Measurements from ENCODE around the gene TRIM28.
A peak's percentile ranks its signal among the peaks of the same experiment; 100 is the strongest.
"Not testable (repeated sequence)": the region's sequence is repeated elsewhere in the genome, so short reads cannot be mapped to it uniquely, and the experiment has no call there.

Gene TRIM28

DNA sequence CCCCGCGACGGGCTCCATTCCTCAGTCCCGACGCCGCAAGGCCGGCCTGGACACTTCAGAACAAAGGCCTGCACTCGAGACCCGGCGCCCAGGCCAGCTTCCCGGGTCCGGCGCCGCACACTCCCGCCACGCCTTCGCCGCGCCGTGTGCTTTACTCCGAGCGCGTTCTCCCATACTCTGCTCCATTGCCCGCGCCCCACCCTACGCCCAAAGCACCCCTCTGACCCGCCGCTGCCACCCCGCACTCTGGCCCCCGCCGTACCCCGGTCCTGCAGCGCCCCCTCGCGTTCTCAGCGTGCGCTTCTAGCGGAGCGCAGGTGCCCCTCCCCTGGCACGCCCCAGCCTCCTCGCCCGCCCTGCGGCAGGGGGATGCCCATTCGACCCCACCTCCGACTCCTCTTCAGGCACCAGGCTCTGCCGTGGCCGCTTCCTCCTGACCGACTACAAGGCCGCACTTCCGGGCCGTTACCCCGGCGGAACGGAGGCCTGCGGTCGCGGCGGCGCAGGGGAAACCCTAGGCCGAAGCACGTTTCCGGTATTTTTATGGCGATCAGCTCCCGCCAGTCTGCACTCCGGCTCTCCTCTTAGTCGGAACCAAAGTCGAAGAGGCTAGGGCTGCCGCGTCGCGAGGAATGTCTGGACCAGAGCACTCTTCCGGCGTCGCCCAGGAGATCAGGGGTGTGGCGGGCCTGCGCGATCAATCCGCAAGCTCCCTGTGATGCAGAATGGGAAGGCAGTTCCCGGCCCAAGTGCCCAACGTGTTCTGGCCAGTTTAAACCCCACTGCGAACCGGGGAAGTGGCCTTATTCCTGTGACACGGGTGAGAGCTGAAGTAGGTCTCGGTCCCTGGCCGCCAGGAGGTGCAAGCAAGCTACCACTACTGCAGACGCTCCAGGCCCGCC, 24.3 kb upstream of the TRIM28 start, which contains the start of gene ZBTB45:
Gene ZBTB45 (minus strand): TSS at position 456 of the 902 bp plus-strand sequence. CDS start 2,137 bp downstream, outside the sequence.
- peak; percentile 75 for DNase-seq (ENCODE audit: low read depth)

DNA sequence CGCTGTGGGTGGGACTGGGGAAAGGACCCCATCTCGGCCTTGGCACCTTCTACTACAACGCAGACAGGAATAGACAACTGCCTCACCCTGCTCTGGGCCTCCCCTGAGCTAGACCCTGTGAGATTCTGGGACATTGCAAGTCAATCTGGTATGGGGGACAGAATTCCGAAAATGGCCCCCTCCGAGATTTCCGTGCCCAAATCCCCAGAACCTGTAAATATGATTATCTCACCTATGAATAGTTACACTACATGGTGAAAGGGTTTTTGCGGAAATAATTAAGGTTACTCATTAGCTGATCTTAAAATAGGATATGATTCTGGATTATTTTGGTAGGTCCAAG, 23.6 kb upstream of the TRIM28 start:
- DNase-seq (ENCODE audit: low read depth) = no peak

DNA sequence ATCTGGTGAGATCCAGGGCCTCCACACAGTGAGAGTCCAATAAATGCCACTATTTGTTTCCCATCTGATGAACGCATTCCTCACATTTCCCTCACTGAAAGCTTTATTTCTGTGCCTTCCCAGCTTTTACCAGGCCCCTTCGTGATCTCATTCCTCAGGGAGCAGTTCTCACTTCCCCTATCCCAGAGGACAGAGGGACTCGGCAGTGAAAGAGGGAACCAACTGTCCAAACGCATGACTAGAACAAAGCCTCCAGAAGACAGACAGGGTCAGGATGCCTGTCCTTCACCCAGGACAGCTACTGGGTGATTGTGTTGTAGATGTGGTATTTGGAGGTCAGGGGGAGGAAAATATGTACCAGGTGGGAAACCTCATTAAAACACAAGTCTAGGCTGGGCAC, 22.2 kb upstream of the TRIM28 start:
- DNase-seq (ENCODE audit: low read depth) = no peak

DNA sequence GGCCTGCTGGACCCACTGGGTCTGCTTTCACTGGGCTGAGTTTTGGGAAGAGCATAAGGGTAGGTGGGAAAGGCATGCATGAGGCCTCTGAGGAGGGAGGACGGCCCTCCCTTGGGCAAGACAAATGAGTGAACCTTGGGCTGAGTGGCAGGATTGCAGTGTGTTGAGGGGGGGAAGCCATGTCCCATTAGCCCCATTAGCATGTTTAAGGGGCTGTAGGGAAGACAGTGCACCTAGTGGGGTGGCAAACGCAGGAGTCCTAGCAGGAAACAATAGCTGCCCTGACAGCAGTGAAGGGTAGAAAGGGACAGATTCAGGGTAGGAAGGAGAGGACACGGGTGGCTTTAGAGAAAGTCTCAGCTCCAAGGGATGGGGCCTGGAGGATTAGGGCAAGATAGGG, 21.2 kb upstream of the TRIM28 start:
- DNase-seq (ENCODE audit: low read depth) = no peak

DNA sequence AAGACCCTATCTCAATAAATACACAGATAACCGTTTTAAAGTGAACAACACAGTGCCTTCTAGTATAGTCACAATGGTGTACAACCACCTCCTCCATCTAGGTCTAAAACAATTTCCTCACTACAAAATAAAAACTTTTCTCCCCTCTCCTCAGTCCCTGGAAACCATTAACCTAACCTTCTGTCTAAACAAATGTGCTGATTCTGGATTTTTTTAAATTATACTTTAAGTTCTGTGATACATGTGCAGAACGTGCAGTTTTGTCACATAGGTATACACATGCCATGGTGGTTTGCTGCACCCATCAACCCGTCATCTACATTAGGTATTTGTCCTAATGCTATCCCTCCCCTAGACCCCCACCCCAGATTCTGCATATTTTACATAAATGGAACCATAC, 14.5 kb upstream of the TRIM28 start:
- DNase-seq (ENCODE audit: low read depth) = no peak

DNA sequence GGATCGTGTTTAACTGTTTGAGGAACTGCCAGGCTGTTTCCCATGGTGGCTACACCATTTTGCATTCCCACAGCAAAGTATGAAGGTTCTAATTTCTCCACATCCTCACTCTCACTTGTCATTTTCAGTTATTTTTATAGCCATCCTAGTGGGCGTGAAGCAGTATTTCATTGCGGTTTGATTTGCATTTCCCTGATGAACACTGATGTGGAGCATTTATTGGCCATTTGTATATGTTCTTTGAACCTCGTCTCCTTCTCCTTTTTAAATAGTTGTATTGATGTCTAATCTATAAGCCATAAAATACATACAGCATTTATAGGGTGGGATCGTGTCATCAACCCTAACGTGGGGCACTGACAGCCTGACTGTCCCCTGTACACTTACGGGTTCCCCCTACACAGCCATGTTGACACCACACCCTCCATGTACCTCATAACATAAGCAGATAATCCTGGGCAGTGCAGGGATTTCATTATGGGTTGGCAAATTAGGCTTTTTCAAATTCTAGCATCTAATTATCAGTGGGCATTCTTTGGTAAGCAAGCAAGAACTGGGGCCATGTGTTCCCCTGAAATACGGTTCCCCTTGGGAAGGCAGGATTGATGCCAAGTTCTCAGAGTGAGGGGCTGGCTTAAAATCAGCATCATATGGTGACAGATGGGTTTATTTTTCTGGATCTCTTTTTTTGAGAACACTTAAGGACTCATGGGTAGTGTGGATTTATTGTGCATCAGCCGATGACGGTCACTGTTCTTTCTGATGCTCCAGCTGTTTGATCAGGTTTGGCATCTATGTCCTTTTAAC, 12.6 kb upstream of the TRIM28 start:
- no peak for DNase-seq (ENCODE audit: low read depth)

DNA sequence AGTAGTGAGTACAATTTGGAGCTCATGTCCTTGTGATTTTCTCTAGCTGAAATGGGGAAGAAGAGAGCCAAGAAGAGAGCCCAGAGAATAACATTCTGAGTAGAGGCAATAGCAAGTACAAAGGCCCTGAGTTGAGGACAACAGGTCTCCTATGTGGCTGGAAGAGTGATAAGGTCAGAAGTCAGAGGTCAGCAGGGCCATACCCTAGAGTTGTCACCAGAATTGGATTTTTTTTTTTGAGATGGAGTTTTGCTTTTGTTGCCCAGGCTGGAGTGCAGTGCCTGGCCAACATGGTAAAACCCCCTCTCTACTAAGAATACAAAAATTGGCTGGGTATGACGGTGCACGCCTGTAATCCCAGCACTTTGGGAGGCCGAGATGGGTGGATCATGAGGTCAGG, 8.0 kb upstream of the TRIM28 start:
- DNase-seq (ENCODE audit: low read depth) = no peak

DNA sequence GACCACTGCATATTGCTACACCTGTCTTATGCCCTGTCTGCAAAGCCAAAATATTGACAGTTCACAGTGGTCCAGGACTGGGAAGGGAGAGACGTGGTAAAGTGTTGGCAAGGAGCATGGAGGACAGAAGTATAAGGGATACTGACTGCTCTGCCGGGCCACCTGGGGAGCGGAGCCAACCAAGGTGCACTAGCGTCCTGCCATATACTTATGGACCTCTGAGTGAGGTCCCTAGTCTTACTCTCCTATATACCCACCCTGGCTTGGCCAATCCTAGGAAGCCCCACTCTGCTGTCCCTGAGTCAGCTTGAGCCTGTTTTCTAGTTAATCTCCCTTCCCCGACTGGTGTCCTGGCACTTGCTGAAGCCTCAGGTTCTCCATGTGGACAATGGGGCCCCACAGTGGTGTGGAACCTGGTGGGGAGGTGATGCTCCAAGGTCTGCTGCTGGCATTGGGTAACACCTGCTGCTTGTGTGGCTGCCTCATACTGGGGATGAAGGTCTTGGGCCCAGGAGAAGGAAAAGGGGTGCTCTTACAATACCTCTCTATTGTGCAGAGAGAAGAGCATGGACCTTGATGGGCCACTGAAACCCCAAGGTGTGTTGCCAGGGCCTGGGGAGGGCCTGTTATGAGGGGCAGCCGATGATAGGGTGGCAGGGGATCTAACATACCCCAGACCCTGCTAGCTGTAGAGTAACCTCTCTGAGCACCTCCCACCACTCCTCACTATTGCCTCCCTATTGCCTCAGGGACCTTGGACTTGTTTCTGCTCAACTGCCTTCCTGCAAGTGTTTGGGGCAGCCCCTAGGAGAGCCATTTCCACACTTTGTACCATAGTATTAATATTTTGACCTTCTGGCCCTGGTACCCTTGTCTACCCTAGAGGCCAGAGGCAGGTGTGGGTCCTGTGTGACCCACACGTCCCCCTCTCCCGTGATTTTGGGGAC, 6.7 kb upstream of the TRIM28 start:
- no peak for DNase-seq (ENCODE audit: low read depth)

DNA sequence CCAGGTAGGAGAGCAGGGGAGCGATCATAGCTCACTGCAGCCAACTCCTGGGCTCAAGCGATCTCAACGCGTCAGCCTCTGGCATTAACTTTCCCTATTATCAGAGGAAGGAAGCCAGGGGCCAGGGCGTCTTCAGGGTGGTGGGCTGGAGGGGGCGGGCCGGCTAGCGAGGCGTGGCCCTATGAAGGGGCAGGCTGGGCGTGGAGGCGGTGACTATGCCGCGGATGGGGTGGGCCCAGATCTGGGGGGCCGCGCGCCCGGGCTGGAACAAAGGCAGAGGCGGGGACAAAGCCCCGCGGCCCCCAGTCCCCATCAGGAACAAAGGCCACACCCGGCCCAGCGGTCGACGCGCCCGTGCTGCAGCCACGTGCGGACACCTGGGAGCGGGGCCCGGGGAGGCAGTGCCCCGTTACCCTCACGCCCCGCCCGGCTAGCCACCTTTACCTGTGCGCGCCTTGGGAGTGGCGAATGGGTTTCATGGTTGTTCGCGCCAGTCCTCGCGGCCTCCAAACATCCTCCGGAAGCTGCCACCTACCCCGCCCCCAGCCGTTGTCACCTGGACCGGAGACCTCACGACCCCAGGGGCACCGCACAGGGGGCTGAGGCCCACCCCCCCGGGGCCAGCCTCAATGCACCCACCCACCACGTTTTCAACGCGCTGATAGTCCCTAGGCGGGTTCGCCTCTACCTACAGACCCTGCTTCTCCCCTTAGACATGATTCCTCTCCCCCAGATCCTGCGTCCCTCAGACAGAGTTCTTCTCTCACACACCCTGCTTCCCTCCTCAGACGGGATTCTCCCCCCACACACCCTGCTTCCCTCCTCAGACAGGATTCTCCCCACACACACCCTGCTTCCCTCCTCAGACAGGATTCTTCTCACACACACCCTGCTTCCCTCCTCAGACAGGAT, 5.4 kb upstream of the TRIM28 start:
- DNase-seq (ENCODE audit: low read depth) = no peak

DNA sequence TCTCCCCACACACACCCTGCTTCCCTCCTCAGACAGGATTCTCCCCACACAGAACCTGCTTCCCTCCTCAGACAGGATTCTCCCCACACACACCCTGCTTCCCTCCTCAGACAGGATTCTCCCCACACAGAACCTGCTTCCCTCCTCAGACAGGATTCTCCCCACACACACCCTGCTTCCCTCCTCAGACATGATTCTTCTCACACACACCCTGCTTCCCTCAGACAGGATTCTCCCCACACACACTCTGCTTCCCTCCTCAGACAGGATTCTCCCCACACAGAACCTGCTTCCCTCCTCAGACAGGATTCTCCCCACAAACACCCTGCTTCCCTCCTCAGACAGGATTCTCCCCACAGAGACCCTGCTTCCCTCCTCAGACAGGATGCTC, 4.7 kb upstream of the TRIM28 start:
- not testable (repeated sequence) for DNase-seq (ENCODE audit: low read depth)

DNA sequence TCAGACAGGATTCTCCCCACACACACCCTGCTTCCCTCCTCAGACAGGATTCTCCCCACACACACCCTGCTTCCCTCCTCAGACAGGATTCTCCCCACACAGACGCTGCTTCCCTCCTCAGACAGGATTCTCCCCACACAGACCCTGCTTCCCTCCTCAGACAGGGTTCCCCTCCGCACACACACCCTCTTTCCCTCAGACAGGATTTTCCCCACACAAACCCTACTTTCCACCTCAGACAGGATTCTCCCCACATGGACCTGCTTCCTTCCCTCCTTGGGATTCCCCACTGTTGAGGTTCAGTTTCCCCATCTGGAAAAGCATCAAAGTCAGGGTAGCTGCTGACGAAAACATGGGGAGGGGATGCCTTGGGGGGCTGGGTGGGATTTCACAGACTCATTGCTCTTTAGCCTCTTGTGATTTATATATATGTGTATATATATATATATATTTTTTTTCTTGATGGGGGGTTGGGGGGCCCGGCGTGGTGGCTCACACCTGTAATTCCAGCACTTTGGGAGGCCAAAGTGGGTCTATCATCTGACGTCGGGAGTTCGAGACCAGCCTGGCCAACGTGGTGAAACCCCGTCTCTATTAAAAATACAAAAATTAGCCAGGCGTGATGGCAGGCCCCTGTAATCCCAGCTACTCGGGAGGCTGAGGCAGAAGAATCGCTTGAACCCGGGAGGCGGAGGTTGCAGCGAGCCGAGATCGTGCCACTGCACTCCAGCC, 1.1 kb upstream of the TRIM28 start:
- DNase-seq (ENCODE audit: low read depth) = not testable (repeated sequence)

DNA sequence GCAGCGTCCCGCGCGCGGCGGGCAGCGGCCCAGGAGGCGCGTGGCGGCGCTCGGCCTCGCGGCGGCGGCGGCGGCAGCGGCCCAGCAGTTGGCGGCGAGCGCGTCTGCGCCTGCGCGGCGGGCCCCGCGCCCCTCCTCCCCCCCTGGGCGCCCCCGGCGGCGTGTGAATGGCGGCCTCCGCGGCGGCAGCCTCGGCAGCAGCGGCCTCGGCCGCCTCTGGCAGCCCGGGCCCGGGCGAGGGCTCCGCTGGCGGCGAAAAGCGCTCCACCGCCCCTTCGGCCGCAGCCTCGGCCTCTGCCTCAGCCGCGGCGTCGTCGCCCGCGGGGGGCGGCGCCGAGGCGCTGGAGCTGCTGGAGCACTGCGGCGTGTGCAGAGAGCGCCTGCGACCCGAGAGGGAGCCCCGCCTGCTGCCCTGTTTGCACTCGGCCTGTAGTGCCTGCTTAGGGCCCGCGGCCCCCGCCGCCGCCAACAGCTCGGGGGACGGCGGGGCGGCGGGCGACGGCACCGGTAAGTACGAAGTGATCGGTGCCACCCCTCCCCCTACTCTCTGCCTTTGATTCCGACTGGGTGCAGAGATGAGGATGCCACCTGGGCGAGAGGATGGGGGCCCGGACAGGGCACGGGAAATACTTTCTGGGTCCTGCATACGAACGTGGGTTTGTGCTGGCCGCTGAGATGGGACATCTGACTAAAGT, 874 bp downstream of the TRIM28 start:
- peak; percentile 75 for DNase-seq (ENCODE audit: low read depth)

DNA sequence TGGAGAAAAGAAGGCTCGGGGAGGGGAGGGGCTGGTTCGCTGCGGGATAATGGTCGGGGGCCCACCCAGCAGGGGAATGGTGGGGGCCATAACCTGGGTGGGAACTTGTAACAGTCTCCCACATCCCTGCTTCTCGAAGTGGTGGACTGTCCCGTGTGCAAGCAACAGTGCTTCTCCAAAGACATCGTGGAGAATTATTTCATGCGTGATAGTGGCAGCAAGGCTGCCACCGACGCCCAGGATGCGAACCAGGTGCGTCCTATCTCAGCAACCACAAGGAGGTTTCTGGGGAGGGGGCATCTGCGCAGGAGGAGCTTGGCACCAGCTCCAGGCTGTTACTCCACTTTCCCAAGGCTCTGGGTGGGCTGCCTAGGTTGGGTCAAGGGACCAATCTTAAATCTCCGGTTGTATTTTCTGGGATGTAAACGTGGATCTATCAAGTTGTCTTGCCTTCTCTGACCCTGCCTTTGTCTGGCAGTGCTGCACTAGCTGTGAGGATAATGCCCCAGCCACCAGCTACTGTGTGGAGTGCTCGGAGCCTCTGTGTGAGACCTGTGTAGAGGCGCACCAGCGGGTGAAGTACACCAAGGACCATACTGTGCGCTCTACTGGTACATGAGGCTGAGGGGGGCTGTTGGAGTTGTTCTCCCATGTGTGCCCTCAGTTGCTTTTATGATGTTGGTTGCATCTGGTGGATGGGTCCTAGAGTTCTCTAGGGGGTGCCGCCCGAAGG, 1.6 kb downstream of the TRIM28 start:
- DNase-seq (ENCODE audit: low read depth) = no peak

DNA sequence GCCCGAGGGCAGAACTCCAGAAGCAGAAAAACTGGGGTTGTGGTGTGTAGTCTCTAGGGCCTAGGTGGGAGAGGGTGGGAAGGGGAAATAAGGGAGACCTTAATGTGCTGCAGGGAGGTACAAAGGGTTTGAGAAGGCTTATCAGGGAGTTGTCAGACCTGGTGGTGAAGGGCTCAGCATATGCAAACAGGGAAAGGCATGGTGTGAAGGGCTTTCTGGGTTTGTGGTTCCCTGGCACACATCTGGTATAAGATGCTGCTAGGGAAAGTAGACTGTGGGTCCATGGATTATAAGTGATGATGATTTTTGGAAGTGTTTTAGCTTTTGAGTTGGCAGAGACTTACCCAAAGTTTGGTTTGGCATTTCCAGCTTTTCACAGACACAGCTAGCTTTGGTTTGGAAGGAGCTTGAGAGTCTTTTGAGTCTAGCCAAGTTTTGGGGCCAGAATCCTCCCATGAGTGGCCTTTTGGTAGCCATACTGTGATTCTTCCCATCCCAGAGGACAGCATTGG, 2.2 kb downstream of the TRIM28 start:
- no peak for DNase-seq (ENCODE audit: low read depth)

DNA sequence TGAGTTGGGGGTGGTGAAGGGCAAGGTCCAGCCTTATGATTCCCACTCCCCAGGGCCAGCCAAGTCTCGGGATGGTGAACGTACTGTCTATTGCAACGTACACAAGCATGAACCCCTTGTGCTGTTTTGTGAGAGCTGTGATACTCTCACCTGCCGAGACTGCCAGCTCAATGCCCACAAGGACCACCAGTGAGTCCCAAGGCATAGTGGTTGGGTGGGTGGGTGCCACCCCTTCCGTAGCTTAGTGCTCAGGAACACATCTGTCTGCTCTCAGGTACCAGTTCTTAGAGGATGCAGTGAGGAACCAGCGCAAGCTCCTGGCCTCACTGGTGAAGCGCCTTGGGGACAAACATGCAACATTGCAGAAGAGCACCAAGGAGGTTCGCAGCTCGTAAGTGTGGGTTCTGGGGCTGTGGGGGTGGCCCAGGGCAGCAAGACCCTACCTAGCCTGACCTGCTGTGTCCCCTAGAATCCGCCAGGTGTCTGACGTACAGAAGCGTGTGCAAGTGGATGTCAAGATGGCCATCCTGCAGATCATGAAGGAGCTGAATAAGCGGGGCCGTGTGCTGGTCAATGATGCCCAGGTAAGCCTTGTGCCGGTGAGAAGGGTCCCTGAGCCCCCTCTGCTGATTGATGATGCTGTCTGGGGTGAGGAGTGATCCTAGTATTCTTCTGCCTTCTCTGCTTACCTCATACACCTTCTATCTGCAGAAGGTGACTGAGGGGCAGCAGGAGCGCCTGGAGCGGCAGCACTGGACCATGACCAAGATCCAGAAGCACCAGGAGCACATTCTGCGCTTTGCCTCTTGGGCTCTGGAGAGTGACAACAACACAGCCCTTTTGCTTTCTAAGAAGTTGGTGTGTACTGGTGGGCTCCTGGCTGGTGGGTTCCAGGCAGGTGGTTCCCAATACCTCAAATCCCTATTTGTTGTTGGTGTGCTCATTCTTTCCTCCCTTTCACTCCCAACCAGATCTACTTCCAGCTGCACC, 3.8 kb downstream of the TRIM28 start:
- DNase-seq (ENCODE audit: low read depth) = no peak

DNA sequence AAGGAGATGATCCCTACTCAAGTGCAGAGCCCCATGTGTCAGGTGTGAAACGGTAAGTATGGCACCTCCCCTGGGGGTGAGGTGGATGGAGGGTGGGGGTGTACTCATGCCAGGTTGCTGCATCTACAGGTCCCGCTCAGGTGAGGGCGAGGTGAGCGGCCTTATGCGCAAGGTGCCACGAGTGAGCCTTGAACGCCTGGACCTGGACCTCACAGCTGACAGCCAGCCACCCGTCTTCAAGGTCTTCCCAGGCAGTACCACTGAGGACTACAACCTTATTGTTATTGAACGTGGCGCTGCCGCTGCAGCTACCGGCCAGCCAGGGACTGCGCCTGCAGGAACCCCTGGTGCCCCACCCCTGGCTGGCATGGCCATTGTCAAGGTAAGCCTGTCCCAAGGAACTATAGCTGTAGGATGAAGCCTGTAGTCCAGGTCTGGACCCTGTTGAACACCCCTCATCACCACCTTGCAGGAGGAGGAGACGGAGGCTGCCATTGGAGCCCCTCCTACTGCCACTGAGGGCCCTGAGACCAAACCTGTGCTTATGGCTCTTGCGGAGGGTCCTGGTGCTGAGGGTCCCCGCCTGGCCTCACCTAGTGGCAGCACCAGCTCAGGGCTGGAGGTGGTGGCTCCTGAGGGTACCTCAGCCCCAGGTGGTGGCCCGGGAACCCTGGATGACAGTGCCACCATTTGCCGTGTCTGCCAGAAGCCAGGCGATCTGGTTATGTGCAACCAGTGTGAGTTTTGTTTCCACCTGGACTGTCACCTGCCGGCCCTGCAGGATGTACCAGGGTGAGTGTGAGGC, 5.2 kb downstream of the TRIM28 start:
- DNase-seq (ENCODE audit: low read depth) = no peak
